HEK293 (cell line): ENCODE results near the gene PLP1.

Source experiments
- KLF1 ChIP-seq: fragments of 450-650 bp; formaldehyde crosslinking; IDR thresholded peaks from 2 replicates; pipeline ENCODE4 v1.5.1; 2016; ENCODE audit warnings: missing biosample characterization, missing genetic modification characterization
- ZFP41 ChIP-seq: fragments of 450-650 bp; formaldehyde crosslinking; IDR thresholded peaks from 2 replicates; pipeline ENCODE4 v1.5.1; 2016; ENCODE audit warnings: missing biosample characterization, missing genetic modification characterization, borderline replicate concordance
- ZNF184 ChIP-seq: fragments of 450-650 bp; IDR thresholded peaks from 2 replicates; pipeline ENCODE4 v1.5.1; 2018; ENCODE audit warnings: missing biosample characterization, mild to moderate bottlenecking, missing genetic modification characterization
- ZNF623 ChIP-seq: fragments of 450-650 bp; formaldehyde crosslinking; IDR thresholded peaks from 2 replicates; pipeline ENCODE4 v1.5.1; 2016; ENCODE audit warnings: missing biosample characterization, missing genetic modification characterization
- ZNF670 ChIP-seq: fragments of 450-650 bp; formaldehyde crosslinking; IDR thresholded peaks from 2 replicates; pipeline ENCODE4 v1.5.1; 2016; ENCODE audit warnings: missing biosample characterization, missing genetic modification characterization, low read depth
- TF ChIP-seq, protein P1 (sequence below): fragments of 450-650 bp; formaldehyde crosslinking; IDR thresholded peaks from 2 replicates; pipeline ENCODE4 v1.5.1; 2016; ENCODE audit warnings: missing biosample characterization, missing genetic modification characterization
- TF ChIP-seq, protein P2 (sequence below): fragments of 450-650 bp; formaldehyde crosslinking; IDR thresholded peaks from 2 replicates; pipeline ENCODE4 v1.5.1; 2016; ENCODE audit warnings: missing biosample characterization, missing genetic modification characterization

GRCh38 chrX:103823591-103823990 lies 47.0 kb downstream of the PLP1 start:
- TF ChIP-seq, protein P1, sequence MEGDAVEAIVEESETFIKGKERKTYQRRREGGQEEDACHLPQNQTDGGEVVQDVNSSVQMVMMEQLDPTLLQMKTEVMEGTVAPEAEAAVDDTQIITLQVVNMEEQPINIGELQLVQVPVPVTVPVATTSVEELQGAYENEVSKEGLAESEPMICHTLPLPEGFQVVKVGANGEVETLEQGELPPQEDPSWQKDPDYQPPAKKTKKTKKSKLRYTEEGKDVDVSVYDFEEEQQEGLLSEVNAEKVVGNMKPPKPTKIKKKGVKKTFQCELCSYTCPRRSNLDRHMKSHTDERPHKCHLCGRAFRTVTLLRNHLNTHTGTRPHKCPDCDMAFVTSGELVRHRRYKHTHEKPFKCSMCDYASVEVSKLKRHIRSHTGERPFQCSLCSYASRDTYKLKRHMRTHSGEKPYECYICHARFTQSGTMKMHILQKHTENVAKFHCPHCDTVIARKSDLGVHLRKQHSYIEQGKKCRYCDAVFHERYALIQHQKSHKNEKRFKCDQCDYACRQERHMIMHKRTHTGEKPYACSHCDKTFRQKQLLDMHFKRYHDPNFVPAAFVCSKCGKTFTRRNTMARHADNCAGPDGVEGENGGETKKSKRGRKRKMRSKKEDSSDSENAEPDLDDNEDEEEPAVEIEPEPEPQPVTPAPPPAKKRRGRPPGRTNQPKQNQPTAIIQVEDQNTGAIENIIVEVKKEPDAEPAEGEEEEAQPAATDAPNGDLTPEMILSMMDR (tag by site-specific recombination), result no peak
- TF ChIP-seq ZNF623 (tag by site-specific recombination), result no peak
- TF ChIP-seq, protein P2, sequence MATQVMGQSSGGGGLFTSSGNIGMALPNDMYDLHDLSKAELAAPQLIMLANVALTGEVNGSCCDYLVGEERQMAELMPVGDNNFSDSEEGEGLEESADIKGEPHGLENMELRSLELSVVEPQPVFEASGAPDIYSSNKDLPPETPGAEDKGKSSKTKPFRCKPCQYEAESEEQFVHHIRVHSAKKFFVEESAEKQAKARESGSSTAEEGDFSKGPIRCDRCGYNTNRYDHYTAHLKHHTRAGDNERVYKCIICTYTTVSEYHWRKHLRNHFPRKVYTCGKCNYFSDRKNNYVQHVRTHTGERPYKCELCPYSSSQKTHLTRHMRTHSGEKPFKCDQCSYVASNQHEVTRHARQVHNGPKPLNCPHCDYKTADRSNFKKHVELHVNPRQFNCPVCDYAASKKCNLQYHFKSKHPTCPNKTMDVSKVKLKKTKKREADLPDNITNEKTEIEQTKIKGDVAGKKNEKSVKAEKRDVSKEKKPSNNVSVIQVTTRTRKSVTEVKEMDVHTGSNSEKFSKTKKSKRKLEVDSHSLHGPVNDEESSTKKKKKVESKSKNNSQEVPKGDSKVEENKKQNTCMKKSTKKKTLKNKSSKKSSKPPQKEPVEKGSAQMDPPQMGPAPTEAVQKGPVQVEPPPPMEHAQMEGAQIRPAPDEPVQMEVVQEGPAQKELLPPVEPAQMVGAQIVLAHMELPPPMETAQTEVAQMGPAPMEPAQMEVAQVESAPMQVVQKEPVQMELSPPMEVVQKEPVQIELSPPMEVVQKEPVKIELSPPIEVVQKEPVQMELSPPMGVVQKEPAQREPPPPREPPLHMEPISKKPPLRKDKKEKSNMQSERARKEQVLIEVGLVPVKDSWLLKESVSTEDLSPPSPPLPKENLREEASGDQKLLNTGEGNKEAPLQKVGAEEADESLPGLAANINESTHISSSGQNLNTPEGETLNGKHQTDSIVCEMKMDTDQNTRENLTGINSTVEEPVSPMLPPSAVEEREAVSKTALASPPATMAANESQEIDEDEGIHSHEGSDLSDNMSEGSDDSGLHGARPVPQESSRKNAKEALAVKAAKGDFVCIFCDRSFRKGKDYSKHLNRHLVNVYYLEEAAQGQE (tag by site-specific recombination), result no peak
- TF ChIP-seq ZNF670 (tag by site-specific recombination), result no peak
- no peak for TF ChIP-seq KLF1 (tag by site-specific recombination)
- TF ChIP-seq ZNF184, result no peak
- no peak for TF ChIP-seq ZFP41 (tag by site-specific recombination)
